Retinal pigment epithelial cell (primary cell): ENCODE data around the gene LMF1.

Source experiments
- DNase-seq: peaks from one replicate; pipeline ENCODE4 v3.0.0-alpha.2; 2010; ENCODE audit warnings: low read depth
- H3K4me3 ChIP-seq: 2 replicates; pipeline ENCODE4 v1.5.1; 2011; ENCODE audit warnings: mild to moderate bottlenecking, low read length, control low read depth, moderate library complexity
- TF ChIP-seq, protein P1 (sequence below): conservative IDR thresholded peaks from 2 replicates; pipeline ENCODE4 v1.5.1; 2011; ENCODE audit warnings: low read depth, low read length, control low read depth, inconsistent platforms

Gene LMF1

DNA sequence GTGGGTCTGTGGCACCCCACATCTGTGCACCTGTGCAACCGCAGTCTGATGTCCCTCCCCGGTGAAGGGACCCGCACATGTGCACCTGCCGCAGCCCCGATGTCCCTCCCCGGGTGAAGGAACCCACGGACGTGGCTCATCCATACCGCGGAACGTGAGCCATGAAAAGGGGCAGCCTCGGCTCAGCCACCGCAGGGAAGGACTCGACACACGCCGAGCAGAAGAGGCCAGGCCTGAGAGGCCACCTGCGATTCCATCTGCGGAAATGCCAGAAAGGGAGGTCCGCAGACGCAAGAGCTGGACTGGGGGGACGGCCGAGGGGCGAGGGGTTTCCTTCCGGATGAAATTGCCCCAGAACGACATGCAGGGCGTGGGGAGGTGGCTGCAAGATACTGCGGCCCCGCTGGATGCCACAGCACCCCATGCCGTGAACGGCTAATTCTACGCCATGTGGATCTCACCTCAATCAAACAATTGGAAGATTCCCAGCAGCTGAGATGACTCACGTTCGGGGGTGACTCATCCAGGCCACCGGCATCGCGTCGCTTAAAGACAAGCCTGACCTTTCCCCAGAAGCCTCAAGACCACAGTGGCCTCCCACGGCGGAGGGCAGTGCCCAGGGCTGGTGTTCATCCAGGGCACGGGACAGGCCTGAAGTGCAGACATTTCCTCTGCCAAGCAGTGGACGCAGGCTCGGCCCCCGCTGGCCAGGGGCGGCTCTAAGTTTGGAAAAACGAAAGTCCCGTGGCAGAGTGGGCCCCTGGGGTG is 31.8 kb upstream of the LMF1 start:
- TF ChIP-seq, protein P1, sequence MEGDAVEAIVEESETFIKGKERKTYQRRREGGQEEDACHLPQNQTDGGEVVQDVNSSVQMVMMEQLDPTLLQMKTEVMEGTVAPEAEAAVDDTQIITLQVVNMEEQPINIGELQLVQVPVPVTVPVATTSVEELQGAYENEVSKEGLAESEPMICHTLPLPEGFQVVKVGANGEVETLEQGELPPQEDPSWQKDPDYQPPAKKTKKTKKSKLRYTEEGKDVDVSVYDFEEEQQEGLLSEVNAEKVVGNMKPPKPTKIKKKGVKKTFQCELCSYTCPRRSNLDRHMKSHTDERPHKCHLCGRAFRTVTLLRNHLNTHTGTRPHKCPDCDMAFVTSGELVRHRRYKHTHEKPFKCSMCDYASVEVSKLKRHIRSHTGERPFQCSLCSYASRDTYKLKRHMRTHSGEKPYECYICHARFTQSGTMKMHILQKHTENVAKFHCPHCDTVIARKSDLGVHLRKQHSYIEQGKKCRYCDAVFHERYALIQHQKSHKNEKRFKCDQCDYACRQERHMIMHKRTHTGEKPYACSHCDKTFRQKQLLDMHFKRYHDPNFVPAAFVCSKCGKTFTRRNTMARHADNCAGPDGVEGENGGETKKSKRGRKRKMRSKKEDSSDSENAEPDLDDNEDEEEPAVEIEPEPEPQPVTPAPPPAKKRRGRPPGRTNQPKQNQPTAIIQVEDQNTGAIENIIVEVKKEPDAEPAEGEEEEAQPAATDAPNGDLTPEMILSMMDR: no peak
- DNase-seq: peak; percentile 46
- H3K4me3 ChIP-seq: no peak overlapping the region

DNA sequence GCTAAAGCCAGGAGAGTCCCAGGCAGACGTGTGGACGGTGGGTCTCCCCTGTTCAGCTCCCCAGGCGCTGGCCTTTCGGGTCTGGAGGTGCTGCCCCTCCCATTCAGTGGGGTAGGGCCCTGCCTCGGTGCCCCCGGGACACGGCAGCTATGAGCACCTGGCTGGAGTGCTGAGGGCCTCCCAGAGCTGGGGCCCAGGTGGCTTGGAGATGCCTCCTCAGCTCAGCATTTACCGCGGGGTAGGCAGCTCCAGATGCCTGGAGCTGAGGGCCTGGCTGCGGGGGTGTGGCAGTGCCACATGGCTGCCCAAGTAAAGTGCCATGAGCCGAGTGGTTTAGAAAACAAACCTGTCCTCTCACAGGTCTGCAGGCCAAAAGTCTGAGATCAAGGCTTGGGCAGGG is 30.3 kb upstream of the LMF1 start:
- TF ChIP-seq, protein P1: no peak
- no peak for DNase-seq
- no peak overlapping the region for H3K4me3 ChIP-seq

DNA sequence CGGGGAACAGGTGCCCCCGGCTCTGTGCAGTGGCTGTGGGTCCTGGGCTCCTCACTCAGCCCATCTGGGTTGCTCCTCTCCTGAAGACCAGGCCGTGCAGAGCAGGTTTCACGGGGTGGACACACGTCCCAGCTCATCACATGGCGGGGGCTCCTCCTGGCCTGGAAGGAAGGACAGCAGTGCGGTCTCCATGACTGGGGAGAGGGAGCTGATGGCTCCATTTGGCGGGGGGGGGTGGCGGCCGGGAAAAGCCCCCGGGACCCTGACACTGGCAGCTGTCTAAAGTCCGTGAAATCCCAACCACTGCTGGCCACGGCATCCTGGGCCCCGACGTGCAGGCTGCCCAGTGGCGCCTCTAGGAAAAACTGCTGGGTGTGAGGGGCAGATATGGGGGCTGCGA is 29.8 kb upstream of the LMF1 start:
- DNase-seq: no peak
- TF ChIP-seq, protein P1: no peak
- H3K4me3 ChIP-seq: no peak overlapping the region

DNA sequence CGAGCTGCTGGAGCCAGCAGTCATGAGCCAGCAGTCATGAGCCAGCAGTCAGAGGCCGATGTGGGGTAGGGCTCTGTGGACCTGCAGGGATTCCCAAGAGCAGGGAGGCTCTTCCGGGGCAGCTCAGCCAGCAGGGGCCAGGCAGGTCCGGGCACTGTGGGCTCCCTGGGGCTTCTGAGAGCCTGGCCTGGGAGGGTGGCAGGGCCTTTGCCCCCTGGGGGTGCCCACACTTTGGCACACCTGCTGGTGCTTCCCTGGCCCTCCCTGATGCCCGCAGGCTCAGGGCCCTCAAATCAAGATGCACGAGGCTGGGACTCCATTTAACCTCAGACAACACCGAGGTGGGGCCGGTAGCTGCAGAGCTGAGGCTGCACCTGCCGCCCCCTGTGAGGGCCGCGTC is 28.9 kb upstream of the LMF1 start:
- H3K4me3 ChIP-seq: no peak overlapping the region
- no peak for DNase-seq
- TF ChIP-seq, protein P1: no peak

DNA sequence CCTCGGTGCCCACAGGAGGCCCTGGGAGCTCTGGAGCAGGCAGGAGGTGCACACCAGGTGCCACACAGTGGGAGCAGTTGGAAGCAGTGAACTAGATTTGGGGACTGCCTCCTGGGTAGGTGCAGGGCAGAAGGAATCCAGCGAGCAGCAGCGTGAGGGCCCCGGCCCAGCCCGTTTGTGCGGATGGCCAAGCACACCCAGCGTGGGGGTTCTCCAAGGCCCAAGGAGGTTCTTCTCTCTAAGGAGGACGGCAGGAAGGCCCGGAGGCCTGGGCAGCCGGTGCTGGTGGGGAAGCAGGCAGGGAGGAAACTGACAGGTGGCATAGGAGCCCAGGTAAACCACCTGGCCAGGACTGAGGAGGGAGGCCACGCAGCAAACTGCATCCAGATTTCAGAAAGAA is 27.8 kb upstream of the LMF1 start:
- no peak overlapping the region for H3K4me3 ChIP-seq
- DNase-seq: no peak
- TF ChIP-seq, protein P1: no peak

DNA sequence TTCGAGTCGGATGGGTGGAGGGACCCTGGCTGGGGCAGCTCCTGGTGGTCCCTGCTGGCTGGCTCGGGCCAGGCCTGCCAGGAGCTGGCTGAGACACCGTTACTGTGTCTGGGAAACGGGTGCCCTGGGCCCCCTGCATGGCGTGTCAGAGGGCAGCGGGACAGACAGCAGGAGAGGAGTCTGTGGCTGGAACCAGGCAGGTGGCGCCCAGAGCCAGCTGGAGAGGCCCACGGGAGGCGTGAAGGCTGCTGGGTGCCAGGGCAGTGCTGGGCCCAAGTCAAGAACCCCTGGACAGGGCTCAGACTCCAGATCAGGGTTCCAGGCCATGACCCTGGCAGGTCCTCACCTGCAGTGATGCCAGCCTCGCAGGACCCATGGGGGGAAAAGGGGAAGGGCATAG is 27.4 kb upstream of the LMF1 start:
- no peak overlapping the region for H3K4me3 ChIP-seq
- TF ChIP-seq, protein P1: no peak
- no peak for DNase-seq

DNA sequence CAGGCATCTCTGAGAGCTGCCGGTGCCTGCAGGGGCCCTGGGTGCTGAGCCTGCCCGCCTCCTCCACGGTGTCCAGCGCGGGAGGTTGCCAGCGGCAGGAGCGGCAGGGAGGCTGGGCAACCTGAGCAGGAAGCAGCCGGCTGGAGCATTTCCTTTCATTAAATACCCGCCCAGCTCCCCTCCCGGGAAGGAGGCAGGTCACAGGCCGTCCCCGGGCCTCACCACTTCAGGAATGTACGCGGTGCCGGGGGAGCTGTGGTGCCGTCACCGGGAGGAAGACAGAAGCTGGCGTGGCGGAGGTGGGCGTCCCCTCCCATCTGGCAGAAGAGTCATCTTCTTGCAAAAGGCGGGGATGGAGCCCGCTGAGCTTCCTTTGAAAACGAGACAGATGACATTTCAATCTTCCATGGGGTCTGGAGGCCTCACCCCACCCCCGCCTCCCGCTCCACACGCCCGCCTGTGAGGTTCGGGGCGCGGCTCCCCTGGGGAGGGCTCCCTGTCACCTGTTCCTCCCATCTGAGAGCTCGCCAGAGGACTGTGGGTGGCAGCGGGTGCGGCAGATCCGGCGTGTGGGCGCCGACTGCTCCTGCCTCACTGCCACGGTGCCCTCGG is 26.8 kb upstream of the LMF1 start:
- no peak overlapping the region for H3K4me3 ChIP-seq
- TF ChIP-seq, protein P1: no peak
- no peak for DNase-seq
